GM21723 (cell line): ENCODE measurements around the gene LMCD1.

ENCODE experiments used
- ATAC-seq: cut with Tn5 transposase; IDR thresholded peaks from one replicate; pipeline ENCODE4 v1.9.1; 2021; ENCODE audit warnings: mild to moderate bottlenecking, moderate library complexity; ENCODE audit not compliant: unreplicated experiment

LMCD1 gene

DNA sequence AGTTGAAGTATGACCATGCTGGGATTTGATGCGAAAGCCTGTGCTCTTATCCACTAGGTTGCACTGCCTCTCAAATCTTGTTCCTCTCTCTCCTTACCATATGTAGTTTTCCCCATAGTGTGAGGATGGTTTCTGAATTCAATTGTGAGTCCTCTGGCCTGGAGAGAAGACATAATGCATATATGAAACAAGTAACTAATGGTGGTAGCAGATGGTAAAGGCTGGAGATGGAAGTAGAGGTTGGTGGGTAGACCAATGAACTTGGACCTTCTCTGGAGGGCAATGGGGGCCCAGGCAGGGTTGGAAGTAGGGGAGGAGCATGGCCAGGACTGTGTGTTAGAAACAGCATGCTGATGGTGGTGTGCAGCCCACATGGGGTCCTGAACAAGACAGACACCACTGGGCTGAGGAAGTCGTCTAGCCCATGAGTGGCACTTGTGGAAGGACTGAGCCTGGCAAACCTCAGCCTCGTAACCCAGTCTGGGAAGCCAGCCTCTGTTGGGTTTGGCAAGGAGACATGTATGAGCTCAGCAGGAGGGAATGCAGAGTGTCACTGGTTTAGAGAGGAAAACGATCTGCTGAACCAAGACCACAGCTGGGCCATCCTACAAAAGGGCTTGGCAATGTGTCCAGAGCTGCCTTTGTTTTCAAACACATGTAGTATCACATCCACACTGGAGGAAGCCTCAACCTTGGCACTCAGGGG lies 18.5 kb upstream of the LMCD1 start:
- ATAC-seq = no peak

DNA sequence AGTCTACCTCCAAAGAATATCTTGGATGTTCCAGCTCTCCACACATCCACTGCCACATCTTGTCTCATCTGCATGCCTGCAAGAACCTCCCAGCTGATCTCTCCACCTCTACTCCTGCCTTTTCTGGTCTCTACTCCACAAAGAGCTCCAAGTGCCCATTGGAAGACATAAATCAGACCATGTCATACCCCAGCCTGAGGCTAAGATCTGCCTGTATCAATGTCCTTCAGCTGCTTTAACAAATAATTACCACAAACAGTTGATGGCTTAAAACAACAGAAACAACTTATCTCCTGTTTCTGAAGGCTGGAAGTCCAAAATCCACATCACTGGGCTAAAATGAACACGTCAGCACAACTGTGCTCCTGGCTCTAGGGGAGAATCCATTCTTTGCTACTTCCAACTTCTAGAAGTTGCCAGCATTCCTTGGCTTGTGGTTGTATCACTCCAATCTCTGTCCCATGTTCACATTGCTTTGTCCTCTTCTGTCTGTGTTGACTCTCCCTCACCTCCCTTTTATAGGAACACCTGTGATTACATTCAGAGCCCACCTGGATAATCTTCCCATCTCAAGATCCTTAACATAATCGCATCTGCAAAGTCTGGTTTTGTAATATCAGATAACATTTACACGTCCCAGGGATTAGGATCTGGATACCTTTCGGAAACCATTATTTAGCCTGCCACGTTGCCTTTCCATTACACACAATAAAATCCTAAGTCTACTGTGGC lies 17.0 kb upstream of the LMCD1 start:
- ATAC-seq = no peak

DNA sequence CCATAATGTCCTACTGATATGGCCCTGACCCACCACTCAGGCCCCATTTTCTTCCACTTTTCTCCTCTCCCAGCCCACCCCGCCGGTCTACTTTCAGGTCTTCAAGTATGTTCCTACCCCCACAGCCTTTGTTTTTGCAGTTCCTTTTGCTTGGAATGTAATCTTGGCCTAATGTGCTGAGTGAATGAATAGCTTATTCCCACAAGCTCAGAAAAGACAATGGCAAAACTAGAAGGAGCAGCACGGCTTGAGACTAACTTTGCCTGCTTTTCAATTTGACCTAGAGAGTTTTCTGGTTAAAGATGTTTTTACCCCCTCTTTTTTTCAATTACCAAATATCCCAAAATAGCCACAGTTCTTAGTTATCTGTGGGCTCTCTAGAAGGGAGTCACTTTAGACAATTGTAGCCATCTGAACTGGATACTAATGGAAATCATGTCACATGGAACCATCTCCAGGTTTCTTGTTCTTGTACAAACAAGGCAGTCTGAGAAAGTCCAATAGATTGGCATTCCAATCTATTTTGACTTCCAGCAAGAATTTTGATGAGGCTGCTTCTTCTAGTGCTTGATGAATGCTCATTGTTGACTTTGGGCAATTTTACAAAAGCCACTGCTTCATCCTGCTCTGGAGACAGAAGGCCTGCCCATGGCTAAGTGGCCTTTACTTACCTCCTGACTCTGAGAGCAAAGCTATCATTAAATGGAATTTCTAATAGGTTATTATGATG lies 16.3 kb upstream of the LMCD1 start:
- ATAC-seq = no peak

DNA sequence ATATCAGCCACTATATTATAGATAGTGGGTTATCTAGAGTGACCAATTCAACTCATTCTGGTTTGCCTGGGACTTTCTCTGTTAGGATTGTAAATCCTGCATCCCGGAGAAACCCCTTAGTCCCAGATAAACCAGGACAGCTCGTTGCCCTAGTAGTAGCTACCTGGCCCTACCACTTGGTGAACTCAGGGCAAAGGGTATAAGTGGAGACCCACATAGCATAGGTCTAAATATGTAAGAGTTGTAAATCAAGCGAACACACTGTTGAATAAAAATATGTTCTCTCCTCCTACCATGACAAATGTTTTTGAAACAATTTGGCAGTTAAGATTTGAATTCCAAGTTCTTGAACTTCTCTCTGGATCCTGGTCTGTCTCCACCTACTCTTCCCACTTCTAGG lies 15.7 kb upstream of the LMCD1 start:
- ATAC-seq = no peak

DNA sequence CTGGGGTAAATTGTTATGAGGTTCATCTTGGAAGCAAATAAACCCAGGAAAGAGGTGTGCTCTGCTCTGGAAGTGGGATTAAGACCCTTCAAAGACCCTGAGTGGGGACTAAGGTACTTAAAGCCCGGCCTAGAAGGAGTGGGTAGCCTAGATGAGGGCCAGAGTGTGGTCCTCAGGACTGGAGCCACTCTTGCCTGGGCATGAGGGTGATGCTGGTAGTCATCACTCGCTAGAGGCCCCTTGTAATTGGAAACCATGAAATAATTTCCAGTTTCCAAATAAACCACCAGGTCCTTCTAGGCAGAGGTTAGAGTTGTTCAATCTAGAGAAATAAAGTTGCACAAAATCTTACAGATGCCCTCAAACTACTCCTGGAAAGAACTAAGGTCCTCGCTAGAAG lies 15.2 kb upstream of the LMCD1 start:
- ATAC-seq = no peak

DNA sequence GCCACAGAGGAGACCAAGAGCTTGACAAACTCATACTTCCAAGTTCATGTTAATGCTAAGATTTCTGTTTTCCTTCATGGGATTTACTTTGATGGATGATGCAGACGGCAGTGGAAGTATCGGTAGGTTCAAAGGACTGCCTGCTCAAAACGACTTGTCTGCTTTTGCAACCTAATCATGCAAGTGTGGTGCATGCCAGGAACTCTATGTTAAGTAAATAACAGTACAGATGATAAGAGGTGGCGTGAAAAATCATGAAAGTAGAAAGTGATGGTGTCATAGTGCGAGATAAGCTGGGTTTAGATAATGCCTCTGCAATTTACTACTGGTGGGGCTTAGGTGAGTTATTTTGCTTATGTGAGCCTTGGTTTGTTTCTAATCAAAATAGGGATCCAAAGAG lies 14.7 kb upstream of the LMCD1 start:
- ATAC-seq = no peak

DNA sequence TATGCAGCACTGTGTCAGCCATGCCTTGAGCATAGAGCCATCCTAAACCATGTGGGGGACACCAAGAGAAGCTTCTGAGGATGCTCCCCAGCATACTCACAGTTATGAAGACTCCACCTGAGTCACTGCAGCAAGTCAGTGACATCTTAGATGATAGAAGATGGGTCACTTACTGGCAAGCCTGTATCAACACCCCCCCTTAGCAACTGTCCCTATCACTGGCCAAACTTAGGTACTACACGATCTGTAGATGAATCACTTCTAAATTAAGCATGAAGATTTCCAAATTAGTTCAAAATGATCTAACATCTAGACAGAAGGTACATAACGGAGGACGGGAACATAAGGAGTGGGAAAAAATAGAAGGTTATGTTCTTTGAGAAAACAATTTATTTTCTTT lies 13.2 kb upstream of the LMCD1 start:
- ATAC-seq = no peak

DNA sequence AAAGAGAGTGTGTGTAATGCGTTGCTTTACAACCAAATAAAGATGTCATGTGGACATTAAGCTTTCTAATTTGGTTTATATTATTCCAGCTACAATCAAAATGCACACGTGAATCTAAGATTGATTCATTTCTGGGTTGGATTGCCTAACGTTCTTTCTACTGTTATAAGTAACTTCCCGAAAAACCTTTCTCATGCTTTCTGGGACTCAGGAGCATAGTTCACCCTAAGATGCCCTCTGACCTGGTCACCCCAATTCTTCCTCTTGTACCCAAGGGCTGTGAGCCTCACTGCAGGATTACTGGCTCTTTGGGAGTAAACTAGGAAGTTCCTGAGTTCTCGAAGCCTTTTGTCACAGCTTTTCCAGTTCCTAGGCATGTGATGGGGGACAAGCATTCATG lies 12.7 kb upstream of the LMCD1 start:
- ATAC-seq = no peak

DNA sequence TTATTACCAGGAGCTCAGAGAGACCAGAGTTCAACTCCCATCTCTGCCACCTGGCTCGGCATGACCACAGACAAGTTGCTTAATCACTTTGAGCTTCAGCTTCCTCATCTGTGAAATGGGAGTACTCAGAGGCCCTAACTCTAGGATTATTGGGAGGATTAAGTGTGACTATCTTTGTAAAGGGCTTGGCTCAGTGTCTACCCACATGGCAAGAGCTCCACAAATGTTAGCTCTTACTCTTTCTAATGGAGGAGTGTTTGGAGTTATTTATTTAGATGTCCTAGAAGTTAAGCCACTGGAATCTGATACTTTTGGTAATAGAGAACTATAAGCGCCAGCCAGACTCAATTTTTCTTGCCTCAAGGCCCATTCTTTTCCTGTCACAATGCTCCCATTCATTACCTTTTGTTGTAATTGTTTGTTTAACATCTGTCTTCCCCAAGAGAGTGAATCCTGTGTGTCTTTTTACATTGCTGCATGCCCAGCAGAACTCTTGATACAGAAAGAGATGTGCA lies 12.3 kb upstream of the LMCD1 start:
- no peak for ATAC-seq

DNA sequence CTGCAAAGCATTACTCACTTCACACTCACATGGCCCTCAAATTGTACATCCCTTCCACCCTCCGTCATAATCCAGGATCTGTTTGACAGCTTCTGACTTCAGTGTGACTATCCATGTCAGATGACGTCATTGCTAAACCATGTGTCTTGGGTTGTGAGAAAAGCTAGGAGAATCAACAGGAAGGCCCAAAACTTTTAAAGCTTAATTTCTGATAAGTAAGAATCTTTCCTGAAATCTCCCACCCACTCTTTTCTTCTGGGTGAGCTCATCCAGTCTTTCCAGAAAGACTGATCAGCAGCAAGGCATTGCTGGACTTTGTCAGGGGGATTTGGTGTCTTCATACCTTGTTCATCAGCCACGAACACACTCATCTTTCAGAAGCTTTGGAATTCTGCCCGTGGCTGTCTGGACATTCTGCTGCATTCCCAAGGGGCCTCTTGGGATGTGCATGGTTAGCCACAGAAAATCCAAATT lies 11.5 kb upstream of the LMCD1 start:
- ATAC-seq = no peak

DNA sequence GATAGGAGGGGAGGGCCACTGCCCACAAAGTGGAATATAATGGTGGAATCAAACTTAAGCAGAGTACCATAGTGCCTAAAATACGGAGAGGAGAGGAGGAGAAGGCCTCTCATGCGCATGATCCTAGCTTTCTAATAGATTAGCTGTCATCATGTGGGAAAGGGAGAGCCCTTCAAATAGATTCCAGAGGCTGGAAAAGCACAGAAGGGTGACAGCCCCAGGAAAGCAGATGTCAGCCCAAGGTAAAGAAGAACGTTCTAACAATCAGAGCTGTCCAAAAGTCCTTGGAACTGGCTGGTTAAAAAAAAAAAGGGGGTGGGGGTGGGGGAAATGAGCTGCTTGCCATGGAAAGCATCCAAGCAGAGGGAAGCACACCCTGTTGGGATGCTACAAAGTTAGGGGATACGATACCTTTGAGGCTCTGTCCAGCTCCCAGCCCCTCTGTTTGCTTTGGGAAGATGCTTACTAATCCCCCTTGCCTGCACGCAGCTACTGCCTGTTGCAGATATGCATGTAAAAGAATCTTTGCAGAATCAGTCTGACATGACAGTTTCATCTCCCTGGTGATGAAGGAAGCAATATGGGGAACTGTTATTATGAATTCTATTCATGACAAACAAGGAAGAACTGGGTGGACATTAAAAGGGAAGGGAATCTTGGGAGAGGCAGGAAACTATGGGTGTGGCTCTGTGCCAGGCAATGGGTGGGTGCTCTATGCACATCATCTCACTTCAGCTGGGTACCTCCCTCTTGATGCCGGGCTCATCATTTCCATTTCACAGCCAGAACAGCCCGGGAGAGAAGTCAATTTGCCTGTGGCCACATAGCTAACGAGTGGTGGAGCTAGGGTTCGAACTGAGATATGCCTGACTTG lies 10.1 kb upstream of the LMCD1 start:
- no peak for ATAC-seq

DNA sequence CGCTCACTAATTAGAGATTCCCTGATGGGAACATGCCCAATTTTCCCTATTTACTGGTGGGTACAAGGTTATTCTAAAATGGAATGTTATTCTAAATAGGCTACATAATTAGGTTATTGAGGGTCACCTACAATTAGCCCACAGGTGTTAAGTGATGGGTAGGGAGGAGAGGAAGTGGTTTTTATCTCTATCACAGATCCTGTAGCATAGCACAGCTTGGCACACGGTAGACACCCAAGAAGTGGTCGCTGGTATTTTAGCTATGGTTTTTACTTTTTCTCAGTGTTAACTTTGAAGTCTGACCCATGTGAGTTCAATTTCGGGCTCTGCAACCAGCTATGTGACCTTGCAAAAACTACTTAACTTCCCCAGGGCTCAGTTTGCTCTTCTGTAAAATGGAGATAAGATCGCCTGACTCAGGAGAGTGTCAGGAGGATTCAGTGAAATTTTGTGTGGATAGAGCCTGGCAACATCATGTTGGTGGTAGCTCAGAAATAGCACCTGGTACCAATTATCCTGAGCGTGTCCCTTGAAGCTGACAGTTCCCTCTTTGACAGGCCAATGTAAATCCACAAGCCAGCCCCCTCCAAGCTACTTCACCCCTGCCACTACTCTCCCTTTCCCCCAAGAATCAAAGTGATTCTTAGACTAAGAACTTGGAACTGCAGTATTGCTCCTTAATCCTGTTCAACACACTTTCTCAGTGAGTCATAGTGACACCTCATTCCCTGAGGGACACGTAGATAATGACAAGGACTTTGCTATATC lies 8.7 kb upstream of the LMCD1 start:
- no peak for ATAC-seq

DNA sequence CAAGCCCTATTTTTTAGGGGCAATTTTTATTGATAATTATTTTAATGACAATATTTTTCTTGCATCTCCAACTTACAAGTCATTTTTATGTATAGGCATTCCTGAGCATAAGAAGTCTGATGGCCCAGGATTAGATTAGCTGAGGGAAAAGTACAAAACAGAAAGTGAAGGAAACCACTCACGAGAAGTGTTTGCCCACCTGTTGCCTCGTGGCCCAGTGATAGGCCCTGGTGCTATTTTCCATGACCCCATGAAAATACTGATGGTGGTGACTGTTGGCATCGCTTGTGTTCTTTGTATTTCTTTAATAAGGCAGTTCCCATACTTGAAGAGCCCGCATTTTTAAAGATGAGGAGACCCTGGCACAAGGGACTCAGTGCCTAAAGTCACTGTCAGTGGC lies 7.9 kb upstream of the LMCD1 start:
- no peak for ATAC-seq

DNA sequence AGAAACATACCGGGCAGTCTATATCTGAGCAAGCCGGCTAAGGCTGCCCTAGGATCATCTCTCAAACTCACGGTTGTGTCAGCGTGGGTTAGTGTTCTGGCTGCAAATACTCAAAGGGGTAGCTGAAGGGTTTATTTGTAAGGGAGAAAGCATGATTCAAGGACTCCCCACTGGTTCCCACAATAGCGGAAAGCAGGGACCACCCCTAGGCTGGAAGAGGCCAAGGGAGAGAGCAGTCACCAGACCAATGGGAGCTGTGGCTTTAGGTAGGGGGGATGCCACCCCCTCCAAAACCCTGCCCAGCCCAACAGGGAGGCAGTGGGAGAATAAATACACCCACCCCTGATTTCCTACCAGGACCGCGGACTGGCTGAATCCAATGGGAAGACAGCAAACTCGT lies 7.3 kb upstream of the LMCD1 start:
- ATAC-seq = no peak

DNA sequence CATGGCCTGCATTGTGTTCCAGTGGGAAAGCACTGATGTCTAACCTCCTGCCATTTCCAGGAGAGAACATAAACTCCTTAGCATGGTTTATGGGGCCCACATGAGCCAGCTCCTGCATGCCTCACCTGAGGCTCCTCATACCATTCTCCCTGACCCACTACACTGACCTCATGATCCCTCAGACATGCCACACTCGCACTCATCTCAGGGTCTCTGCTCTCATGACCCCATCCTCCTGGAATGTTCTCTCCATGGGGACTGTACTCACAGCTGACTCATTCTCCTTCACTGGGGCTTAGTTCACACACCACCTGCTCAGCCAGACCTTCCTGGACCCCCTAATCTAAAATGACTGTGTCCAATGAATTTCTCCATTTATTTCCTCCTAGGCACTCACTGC lies 4.0 kb upstream of the LMCD1 start:
- ATAC-seq = no peak

DNA sequence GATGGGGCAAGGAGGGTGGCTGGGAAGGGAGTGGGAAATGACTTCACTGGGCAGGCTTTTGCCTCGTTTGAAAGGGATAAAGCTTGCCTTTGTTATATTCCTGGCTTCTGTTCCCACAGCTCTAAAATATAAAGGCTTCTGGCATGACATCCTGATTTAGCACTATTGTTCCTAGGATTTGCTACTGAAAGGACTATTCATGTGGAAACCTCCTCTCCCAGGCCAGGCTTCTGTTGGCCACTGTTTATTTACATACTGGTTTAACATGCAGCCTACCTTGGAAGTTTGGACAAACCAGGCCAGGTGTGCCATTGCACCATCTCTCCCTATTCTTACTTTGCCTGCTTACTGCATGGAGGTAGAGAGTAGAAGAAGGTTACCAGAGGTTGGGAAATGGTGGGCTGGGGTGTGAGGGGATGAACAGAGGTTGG lies 2.4 kb upstream of the LMCD1 start:
- no peak for ATAC-seq

DNA sequence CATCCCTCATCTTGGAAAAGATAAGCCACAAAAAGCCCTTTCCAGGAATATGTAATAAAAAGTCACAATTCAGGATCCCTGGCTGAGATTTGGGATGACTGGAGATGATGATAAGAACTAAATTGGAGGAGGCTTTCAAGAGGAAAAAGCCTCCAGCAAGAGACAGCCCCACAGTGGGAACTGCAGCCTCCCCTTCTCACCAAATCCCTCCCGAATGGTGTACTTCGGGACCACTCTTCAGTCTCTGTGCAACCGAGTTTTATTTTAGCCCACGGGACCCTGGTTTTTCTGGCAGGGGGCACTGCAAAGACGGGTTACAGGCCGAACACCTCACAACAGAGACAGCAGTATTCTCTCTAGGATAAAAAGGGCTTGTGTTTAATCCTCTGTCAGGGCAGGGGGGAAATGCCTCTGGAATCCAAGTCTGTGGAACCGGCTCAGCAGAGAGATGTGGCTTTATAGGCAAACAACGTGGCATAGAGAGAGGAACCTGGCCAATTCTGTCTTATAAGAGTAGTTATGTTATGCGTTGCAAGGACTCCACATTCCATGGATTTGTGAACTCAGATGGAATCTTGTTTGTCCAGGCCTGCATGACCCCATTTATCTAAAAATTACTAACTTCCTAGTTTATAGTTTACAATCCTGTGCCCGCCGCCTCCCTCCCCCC lies 1.2 kb upstream of the LMCD1 start:
- no peak for ATAC-seq

DNA sequence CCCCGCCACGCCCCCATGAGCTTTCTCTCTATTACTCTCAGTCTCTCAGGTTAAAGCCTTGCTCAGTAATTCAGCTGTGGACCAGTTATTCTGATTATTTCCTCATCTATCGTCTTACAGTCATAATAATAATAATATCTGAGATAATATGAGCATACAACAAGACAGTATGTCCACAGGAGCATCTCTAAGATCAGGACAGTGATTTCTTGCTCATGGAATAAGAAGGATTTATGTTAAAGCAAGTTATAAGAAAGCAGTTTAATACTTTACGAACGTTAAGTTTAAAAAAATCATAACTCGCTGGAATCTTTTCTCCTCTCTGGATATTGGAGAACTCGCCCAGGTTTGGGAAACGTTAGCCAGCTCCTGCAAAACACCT lies 643 bp upstream of the LMCD1 start:
- no peak for ATAC-seq

DNA sequence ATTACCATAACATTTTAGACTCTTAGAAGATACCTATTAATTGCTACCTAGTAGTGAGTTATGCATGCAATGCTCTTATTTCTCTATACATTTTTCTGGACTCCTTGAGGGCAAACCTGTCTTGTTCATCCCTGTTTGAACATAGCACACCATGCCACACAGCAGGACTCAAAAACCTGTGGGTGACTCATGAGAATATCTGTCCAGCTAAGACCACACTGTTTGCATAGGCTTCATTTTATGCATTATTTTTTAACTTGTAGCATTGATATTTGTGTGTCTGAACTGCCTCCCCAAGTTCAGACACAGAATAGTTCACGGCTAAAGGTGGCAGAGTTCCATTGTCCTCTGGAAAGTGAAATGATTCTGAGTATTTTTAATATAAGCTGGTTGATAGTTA lies 1.8 kb downstream of the LMCD1 start:
- ATAC-seq = no peak
